SH-SY5Y (cell line): Measurements from ENCODE around the gene DDX51.

Experiments
- GATA2 ChIP-seq: IDR thresholded peaks from 2 replicates; pipeline ENCODE4 v1.6.1; 2011; ENCODE audit warnings: mild to moderate bottlenecking, low read depth, low read length
- GATA3 ChIP-seq: IDR thresholded peaks from 2 replicates; pipeline ENCODE4 v1.6.1; 2011; ENCODE audit warnings: low read depth, mild to moderate bottlenecking, low read length, moderate library complexity

GRCh38 chr12:132139912-132140311, 4.2 kb downstream of the DDX51 start:
- TF ChIP-seq GATA3, result no peak
- no peak for TF ChIP-seq GATA2
